ENCODE measurements around the gene PRKAR1A.

Gene PRKAR1A

GRCh38 chr17:68600067-68600930 lies 88.1 kb downstream of the PRKAR1A start:
- no peak for DNase-seq (ENCODE audit: low read depth in 2 of 2)

All from activated CD4-positive, alpha-beta T cell treated with anti-CD3 and anti-CD28 coated beads for 24 hours (primary cell).